Muscle of leg (tissue), 11 donors: ENCODE measurements around the gene MMRN1. TPM values are rescaled to one million over a fixed set of nuclear protein-coding genes. Genes with fewer than 3 reads are reported as not detected.

Source experiments
- DNase-seq: peaks from one replicate; pipeline ENCODE4 v3.0.0; 2013
- H3K27ac ChIP-seq: one replicate; pipeline ENCODE4 v1.5.1; 2013; ENCODE audit warnings: mild to moderate bottlenecking, low read length, control low read depth
- H3K27me3 ChIP-seq: one replicate; pipeline ENCODE4 v1.6.1; 2013; ENCODE audit warnings: low read length; ENCODE audit not compliant: control insufficient read depth, insufficient read depth
- H3K36me3 ChIP-seq: one replicate; pipeline ENCODE4 v1.6.1; 2013; ENCODE audit warnings: low read length; ENCODE audit not compliant: control insufficient read depth, insufficient read depth
- H3K4me1 ChIP-seq: one replicate; pipeline ENCODE4 v1.6.1; 2013; ENCODE audit warnings: low read length; ENCODE audit not compliant: control insufficient read depth, insufficient read depth
- H3K4me3 ChIP-seq: one replicate; pipeline ENCODE4 v1.5.1; 2013; ENCODE audit warnings: low read length, control low read depth
- H3K9me3 ChIP-seq: replicated peaks from 2 replicates; pipeline ENCODE4 v1.6.1; 2013; ENCODE audit warnings: low read depth, low read length; ENCODE audit not compliant: control insufficient read depth
- WGBS: methylation state at CpG from one replicate; pipeline ENCODE4 v1.1.5; 2013; ENCODE audit warnings: missing lambda C conversion rate; ENCODE audit not compliant: insufficient coverage; 5-methylcytosine and 5-hydroxymethylcytosine counted together
- polyA plus RNA-seq, 8 donors: library from polyadenylated mRNA; unstranded; fragments of 120-200 nt; gene quantifications; one replicate each; pipeline versions ENCODE4 v1.2.1 to v1.2.3, GENCODE V29; 2013; ENCODE audit warnings: inconsistent platforms in 1 of 8, low replicate concordance in 1 of 8; ENCODE audit not compliant: insufficient read length in 8 of 8, insufficient read depth in 1 of 8
- total RNA-seq: library from RNA; stranded (reverse); fragments of 120-200 nt; gene quantifications from one replicate; pipeline ENCODE4 v1.2.4, GENCODE V29; 2013

The MMRN1 gene
- total and polyA plus RNA-seq, 9 donors: 1.4 to 8.8 (median 6.4) TPM

DNA sequence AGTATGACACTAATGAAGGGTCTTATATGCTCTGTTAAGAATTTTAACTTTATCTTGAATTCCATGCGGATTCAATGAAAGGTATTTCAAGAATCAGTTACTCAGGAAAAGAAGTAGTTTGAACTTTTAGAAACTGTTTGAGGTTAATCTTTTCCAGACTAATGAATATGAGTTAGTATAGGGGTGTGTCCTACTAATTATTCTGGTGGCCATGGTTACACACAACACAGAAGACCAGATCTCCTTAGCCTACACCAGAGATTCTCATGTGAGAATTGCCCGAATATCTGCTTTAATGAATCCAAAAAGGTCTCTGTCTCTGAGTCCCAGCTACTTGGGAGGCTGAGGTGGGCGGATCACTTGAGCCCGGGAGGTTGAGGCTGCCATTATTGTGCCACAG is 100.4 kb downstream of the MMRN1 start:
- no peak overlapping the region for H3K4me3 ChIP-seq
- no peak overlapping the region for H3K27ac ChIP-seq
- no peaks in the 10 kb centered on the region for H3K9me3 ChIP-seq
- H3K4me1 ChIP-seq: no peaks in the 10 kb centered on the region
- no peak for DNase-seq
- no peaks in the 10 kb centered on the region for H3K36me3 ChIP-seq
- no peaks in the 10 kb centered on the region for H3K27me3 ChIP-seq
- WGBS: no CpG with 5 or more reads among the region's 4 CpGs

GRCh38 chr4:89995814-89996213 is 101.2 kb downstream of the MMRN1 start:
- Histone ChIP-seq H3K27me3 (no peaks in the 10 kb centered on the region), H3K4me3 (no peak overlapping the region), H3K27ac (no peak overlapping the region), H3K9me3 (no peaks in the 10 kb centered on the region), H3K4me1 (no peaks in the 10 kb centered on the region), H3K36me3 (no peaks in the 10 kb centered on the region)
- DNase-seq: no peak
- 100% methylated on average over 1 of the region's 2 CpGs for WGBS

DNA sequence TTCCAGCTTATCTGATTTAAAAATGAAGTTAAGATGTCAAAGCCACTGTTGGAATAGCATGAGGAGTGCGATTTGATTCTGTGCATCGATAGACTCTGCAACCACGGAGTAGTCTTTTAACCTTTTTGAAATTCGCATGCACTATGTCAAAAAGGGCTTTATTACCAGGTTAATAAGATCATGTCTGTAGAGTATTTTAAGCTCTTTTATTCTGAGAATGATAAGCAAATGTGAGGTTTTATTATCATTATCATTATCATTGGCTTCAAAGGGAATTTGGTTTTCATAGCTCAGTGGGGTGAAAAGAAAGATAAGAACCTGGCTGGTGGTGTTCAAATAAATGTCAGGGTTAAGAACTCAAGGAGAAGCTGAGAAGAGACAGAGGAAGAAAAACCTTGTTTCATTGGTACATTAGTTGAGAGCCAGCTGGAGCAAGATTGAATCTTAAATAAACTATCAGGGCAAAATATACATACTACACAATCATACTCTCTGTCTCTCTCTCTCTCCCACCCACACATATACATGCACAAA is 102.6 kb downstream of the MMRN1 start:
- Histone ChIP-seq H3K9me3 (no peaks in the 10 kb centered on the region), H3K36me3 (no peaks in the 10 kb centered on the region), H3K4me3 (no peak overlapping the region), H3K4me1 (no peaks in the 10 kb centered on the region), H3K27me3 (no peaks in the 10 kb centered on the region), H3K27ac (no peak overlapping the region)
- no peak for DNase-seq
- WGBS: no CpG with 5 or more reads among the region's 4 CpGs

GRCh38 chr4:89998469-89999011 is 103.9 kb downstream of the MMRN1 start:
- H3K4me3 ChIP-seq: no peak overlapping the region
- peaks cover 2% of the 10 kb centered on the region for H3K4me1 ChIP-seq
- no peaks in the 10 kb centered on the region for H3K27me3 ChIP-seq
- no peaks in the 10 kb centered on the region for H3K36me3 ChIP-seq
- H3K9me3 ChIP-seq: no peaks in the 10 kb centered on the region
- 40% methylated on average over 2 of the region's 6 CpGs for WGBS
- H3K27ac ChIP-seq: no peak overlapping the region
- no peak for DNase-seq

- WGBS: 20% methylated on average over 2 of the region's 2 CpGs
- H3K4me3 ChIP-seq: no peak overlapping the region
- DNase-seq: no peak
These were observed 106.4 kb downstream of the MMRN1 start for GRCh38 chr4:90001023-90001422.

GRCh38 chr4:90002441-90003062 is 107.9 kb downstream of the MMRN1 start:
- Histone ChIP-seq H3K9me3 (no peaks in the 10 kb centered on the region), H3K36me3 (no peaks in the 10 kb centered on the region), H3K27ac (no peak overlapping the region), H3K4me3 (no peak overlapping the region), H3K4me1 (peaks cover 2% of the 10 kb centered on the region), H3K27me3 (no peaks in the 10 kb centered on the region)
- WGBS: 10% methylated on average over 3 of the region's 5 CpGs
- peak; percentile 39 for DNase-seq

More at GRCh38 chr4:90001023-90001422, 106.4 kb downstream of the MMRN1 start:
- H3K36me3 ChIP-seq: no peaks in the 10 kb centered on the region
- H3K4me1 ChIP-seq: peaks cover 2% of the 10 kb centered on the region
- H3K27me3 ChIP-seq: no peaks in the 10 kb centered on the region
- H3K9me3 ChIP-seq: no peaks in the 10 kb centered on the region
- no peak overlapping the region for H3K27ac ChIP-seq

Other genes with a start within 250 kb of the MMRN1 start
- 16.5 TPM for gene SNCA, start 57.7 kb upstream of the MMRN1 start, total RNA-seq
- 10 to 100 TPM; 14.2 to 48.7 (median 39.7) TPM for gene SNCA, start 57.7 kb upstream of the MMRN1 start, polyA plus RNA-seq
- 0.75 TPM for gene CCSER1, start 232.5 kb downstream of the MMRN1 start, total RNA-seq
- 1 to 10 TPM in 1 of 8 donors, under 1 TPM in 7; 0.26 to 1.2 (median 0.39) TPM for gene CCSER1, start 232.5 kb downstream of the MMRN1 start, polyA plus RNA-seq